Urothelium cell line (cell line): ENCODE results near the gene PDIA2.

Experiments
- DNase-seq: peaks from one replicate; pipeline ENCODE4 v3.0.0; 2011; ENCODE audit warnings: low spot score, mixed read lengths
- FAIRE-seq: peaks from 2 replicates; lab custom pipeline; 2011; peaks lifted over from hg19 to GRCh38; lab: Jason Lieb, UNC

Gene PDIA2

GRCh38 chr16:279531-279930 lies 3.4 kb upstream of the PDIA2 start:
- DNase-seq (no peak), FAIRE-seq (no peak)

DNA sequence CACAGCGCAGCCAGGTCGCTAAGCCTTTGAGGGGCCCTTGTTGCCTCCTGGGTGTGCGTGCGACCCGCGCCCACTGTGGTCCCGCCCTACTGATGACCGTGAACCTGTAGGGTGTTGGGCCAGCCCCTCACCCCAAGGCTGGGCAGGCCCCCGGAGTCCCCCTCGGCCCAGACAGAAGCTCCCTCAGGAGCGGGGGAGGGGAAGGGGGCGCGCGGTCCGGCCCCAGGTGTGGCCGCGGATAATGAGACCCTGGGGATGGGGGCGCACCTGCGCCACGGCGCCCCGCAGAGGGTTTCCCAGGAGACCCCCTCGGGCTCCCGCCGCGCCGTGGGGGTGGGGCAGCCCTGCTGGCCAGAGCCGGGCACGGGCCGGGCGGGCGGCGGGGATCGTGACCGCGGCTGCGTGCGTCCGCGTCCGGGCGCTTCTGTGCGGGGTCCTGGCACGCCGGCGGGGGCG lies 2.9 kb upstream of the PDIA2 start:
- FAIRE-seq: no peak
- DNase-seq: no peak

DNA sequence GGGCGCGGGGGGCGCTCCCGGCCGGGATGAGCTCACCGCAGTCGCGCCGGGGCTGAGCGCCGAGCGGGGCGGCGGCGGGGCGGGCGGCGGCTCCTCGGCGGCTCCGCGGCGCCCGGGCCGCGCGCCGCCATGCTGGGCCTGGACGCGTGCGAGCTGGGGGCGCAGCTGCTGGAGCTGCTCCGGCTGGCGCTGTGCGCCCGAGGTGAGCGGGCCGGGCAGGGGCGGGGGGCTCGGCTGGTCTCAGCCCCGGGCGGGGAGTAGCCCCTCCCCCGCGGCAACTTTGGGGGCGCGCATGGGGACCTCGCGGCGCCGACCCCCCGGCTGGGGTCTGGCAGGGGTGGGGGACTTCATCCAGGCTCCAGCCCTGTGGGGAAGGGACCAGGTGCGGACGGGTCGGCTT lies 2.4 kb upstream of the PDIA2 start, which contains the start of gene ARHGDIG:
ARHGDIG (plus strand) TSS at position 40 of the 400 bp plus-strand sequence; CDS start at position 130, 90 bp downstream.
- no peak for FAIRE-seq

GRCh38 chr16:280991-281659 lies 1.8 kb upstream of the PDIA2 start:
- FAIRE-seq (no peak), DNase-seq (no peak)

More for the DNA sequence above, 2.4 kb upstream of the PDIA2 start, which contains the start of gene ARHGDIG:
- no peak for DNase-seq

DNA sequence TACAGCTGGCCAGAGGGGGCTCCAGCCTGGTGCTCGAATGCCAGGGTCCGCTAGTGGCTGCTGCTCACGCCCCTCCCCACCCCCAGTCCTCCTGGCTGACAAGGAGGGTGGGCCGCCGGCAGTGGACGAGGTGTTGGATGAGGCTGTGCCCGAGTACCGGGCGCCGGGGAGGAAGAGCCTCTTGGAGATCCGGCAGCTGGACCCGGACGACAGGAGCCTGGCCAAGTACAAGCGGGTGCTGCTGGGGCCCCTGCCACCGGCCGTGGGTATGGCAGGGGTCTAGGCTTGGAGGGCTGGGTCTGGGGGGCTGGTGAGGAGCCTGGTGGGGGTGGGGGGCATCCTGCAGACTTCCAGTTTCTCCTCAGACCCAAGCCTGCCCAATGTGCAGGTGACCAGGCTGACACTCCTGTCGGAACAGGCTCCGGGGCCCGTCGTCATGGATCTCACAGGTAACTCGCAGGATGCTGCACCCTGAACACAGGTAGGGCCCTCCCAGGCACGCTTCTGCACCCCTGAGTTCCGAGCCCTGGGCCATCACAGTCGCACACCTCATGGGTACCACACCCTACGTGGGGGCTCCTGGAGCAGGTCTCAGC lies 1.2 kb upstream of the PDIA2 start:
- FAIRE-seq: no peak
- no peak for DNase-seq

DNA sequence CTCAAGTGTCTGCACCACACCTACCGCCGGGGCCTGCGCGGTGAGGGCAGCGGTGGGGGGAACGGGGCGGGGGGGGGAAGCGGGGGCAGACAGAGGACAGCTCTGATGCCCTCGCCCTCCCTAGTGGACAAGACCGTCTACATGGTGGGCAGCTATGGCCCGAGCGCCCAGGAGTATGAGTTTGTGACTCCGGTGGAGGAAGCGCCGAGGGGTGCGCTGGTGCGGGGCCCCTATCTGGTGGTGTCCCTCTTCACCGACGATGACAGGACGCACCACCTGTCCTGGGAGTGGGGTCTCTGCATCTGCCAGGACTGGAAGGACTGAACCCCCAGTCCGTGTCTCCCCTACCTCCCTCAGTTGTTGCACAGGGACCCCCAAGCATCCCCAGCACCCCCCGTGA lies 473 bp upstream of the PDIA2 start:
- DNase-seq: no peak
- no peak for FAIRE-seq

DNA sequence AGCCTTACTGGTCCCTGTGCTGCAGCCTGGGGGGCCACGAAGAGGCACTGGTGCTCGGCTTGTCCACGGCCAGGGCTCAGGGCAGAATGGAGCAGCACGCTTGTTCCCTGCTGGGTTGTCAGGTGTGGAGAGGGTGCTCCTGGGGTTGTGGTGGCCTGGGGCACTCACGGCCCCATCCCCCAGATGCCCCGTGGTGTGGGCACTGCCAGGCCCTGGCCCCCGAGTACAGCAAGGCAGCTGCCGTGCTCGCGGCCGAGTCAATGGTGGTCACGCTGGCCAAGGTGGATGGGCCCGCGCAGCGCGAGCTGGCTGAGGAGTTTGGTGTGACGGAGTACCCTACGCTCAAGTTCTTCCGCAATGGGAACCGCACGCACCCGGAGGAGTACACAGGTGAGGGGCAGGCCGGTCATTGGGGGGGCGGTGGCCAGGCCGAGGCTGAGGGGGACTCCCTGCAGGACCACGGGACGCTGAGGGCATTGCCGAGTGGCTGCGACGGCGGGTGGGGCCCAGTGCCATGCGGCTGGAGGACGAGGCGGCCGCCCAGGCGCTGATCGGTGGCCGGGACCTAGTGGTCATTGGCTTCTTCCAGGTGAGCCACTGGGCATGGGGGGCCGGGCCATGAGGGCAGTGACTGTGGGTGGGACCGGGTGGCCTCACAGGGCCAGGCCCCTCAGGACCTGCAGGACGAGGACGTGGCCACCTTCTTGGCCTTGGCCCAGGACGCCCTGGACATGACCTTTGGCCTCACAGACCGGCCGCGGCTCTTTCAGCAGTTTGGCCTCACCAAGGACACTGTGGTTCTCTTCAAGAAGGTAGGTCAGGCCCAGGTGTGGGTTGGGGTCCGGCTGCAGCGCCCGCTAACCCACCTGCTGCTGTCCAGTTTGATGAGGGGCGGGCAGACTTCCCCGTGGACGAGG lies 1.5 kb downstream of the PDIA2 start:
- DNase-seq: no peak
- FAIRE-seq: no peak

- FAIRE-seq (no peak), DNase-seq (no peak)
These were observed 2.4 kb downstream of the PDIA2 start for GRCh38 chr16:285146-286055.

GRCh38 chr16:286491-287297 lies 3.7 kb downstream of the PDIA2 start:
- FAIRE-seq (no peak), DNase-seq (no peak)

- FAIRE-seq (no peak), DNase-seq (no peak)
These were observed 4.4 kb downstream of the PDIA2 start for GRCh38 chr16:287298-287811.

- DNase-seq (no peak), FAIRE-seq (no peak)
These were observed 5.3 kb downstream of the PDIA2 start for GRCh38 chr16:287981-288920.

DNA sequence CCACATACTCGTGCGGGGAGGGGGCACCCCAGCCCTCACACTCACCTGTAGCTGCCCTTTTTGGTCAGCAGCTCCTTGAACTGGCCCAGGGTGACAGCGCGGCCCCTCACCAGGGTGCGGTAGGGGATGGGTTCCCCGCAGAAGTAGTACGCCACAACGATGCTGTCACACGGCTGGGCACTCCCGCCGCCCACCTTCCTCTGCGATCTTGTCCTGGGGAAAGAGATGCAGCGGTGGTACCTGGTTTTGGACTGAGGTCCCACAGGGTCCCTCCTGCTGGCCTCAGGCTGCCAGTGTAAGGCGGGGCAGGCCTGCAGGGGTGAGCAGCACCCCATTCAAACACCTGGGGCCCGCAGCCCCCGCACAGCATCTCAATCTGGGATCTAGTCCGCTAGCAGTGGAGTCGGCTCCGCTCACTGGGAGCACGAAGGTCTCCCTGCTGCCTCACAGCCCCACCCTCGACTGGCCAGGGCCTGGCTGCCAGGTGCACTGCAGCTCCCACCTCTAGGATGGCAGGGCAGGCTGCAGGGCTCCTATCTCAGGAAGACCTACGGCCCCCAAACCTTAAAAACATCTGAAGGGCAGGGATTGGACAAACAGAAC lies 6.5 kb downstream of the PDIA2 start:
- FAIRE-seq (no peak), DNase-seq (no peak)

DNA sequence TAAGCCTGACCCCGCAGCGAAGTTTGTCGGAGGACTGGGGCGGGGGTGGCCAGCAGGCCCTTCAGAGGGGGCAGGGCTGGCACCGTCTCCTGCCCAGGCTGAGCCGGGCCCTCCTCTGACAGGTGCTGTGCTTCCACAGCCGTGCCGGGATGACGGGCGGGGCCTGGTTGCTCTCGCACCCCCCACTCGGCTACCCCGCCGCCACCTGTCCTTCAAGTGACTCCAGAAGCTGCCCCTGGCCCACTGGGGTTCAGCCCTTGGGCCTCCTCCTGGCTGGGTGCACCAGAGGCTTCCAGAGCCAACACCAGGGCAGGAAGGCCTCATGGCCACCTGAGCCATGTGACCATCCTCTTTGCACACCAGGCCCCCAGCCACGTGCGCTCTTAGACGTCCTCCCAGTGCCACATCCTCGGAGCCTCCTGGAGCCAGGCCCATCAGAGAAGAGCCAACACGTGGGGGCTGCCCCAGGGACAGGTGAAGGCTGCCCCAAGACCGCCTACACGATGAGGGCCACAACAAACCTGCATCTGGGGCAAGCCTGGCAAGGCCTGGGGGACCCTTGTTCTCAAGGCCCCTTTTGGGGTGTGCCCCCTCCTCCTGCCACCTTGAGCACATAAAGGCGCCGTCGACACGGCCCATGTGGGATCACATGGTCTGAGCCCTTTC lies 7.2 kb downstream of the PDIA2 start:
- FAIRE-seq: no peak
- DNase-seq: no peak

DNA sequence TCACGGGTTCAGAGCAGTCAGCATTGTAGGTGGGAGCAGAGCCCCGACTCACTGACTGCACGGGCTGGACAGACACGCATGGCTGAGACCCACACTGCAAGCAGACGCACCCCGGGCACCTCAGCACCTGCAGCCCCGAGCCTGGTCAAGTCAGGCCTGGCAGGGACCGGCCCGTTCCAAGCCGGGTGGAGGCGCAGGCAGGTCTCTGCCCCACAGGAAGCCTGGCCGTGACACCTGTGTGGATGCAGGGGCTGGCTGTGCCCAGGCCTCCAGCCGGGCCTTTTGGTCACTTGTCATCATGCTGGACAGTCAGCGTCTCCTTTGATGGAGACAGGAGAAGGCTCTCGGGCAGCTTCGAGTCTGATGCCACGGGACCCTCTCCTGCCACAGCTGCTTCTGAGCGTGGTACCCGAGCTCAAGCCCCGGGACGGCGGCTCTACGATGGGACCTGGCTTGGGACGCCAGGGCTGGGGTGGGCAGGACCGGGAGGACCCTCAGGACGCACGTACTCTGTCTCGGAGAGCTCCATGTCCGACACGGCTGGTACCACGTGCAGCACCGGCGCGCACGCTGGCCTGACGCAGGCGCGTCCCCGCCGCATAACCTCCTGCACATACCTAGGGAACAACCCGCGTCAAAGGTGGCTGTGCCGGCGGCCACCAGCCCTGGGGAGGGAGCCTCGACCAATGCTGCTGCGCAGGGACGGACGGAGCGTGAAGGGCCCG lies 7.9 kb downstream of the PDIA2 start:
- FAIRE-seq (no peak), DNase-seq (no peak)

DNA sequence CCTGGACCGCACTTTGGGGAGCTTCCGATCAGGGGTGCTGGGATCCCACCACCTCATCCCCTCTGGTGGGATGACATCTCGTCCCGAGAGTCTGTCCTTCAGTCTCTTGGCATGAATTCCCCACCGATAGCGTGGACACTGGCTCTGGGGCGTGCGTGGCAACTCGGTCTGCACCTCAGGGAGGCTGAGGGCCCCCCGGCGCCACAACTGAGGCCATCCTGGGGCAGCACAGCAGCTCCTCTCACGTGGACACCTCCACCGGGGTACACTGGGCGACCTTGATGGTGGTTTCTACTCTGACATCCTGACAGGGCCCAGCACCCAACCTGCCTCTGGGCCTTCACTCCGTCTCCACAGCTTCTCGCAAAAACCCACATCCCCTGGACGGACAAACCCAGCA lies 8.6 kb downstream of the PDIA2 start:
- no peak for DNase-seq
- no peak for FAIRE-seq

DNA sequence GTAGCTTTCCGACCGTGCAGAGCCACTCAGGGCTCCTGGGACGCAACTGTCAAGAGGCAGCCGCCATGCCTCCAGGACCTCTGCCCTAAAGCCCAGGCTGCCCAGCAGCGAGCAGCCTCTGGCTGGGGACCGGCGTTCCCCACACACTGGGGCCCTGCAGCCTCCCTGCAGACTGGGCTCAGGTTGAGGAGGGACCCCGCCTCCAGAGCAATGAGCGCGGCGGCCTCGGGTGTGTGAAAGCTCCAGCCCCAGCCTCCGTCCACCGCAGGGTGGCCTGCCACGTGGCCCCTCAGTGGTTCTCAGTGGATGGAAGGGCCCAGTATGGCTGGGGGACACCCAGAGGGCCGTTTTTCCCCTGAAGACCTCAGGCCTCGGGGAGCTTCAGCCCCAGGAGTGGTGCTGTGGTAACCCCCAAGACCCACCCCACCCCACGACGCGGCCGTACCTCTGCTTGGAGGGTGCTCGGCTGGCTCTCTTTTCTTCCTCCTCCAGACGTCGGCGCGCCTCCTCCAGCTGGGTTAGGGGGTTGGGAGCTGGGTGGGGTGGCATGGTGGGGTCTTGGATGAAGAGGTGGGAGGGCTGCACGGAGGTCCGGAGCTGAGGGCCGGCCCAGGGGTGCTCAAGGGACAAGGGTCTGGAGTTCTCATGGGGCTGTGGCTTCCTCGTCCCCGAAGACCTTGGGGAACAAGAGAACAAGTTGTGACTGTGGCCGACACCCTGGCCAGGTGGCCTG lies 10.2 kb downstream of the PDIA2 start:
- DNase-seq (no peak), FAIRE-seq (no peak)
